Measurements from ENCODE around the gene IFT88.

GRCh38 chr13:20682061-20682460, 115.1 kb downstream of the IFT88 start:
- TF ChIP-seq CTCF (conservative IDR thresholded peaks at IDR 0.05; ENCODE audit: low read depth, low read length): no peak
- TF ChIP-seq EZH2 (IDR thresholded peaks at IDR 0.05; ENCODE audit: low read length, unreplicated experiment): no peak
